NCI-H345 treated with DMSO at 0.1 percent for 48 hours (cell line): Measurements from ENCODE around the gene B4GALNT3.

Experiments
- DNase-seq: peaks from one replicate; lab custom pipeline; 2025; ENCODE audit not compliant: unreplicated experiment; lab: John Stamatoyannopoulos, UW

Gene B4GALNT3

DNA sequence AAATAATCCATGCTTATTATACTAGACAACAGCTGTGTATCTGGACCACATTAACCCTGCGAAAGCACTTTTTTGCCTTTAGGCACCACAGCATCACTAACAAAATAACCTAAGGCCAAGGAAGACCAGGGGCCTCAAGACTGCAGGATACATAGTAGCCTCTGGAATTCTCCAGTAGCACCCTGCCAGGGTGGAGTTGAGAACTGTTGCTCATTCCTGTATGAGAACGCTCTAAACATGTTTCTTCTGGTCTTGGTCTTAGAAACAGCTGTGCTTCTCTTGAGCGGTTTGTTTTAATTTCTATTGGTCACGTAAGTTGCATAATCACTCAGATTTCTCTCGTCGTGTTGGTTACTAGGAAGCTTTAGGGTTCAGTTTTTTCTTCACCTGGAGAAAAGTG is 7.9 kb downstream of the B4GALNT3 start:
- DNase-seq: no peak

DNA sequence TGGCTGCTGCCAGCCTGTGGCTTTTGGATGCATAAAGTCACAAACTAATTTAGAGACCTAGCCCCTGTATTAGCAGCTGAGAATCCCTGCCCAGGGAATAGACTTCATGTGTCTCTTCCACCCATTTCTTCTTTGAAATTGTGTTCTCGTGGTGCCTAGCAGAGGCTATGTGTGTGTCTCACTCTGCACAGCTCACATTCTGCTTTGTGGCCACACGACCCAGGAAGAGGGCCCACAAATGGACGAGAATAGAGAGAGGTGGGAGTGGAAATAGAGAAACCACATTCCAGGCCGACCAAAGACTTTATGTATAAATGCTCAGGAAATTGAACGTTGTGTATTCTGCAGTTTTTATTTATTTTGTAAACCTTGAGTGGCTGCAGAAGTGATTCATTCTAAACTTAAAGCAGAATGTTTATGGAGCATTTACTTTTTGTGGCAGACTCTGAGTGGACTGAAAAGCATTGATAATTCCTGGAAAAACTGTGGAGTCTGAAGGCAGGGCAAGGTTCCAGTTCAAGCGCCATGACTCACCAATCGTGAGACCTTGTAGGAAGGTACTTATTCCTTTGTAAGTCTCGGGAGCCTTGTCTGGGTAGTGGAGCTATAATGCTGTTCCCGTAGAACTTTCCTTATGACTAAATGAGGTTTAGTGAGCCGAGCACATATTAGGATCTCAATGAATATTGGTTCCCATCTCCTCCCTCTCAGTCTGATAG is 9.1 kb downstream of the B4GALNT3 start:
- no peak for DNase-seq

DNA sequence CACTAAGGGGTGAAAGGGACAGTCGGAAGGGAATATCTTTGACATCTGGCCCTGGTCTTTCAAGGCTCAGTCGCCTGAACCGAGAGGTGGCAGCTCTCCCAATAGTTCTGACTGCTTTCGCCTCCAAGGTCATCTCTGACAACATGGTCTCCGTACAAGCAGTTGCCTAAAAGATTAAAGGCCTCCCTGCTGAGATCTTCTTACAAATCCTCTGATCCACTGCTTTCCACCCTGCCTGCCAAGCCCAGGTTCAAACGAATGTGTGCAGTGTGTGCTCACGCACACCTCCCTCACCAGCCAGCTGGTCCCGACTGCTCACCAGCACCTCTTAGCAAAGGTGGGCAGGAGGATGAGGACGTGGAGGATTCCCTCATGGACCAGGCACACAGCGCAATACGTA is 10.4 kb downstream of the B4GALNT3 start:
- DNase-seq: no peak

DNA sequence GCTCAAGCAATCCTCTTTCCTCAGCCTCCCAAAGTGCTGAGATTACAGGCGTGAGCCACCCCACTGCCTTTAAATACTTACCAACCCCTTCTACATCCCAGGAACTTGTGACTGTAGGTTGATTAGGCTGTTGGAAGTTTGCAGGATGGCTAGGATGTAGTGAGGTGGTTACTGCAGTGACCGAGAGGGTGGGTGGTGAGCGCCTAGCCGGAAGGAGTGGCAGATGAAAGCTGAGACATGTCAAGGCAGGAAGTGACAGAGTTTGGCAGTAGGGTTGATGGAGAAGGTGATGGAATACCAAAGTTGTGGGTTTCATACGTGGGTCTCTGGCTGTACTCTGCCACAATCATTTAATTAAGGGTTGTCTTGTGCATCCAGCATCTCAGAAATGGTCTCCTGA is 13.5 kb downstream of the B4GALNT3 start:
- no peak for DNase-seq

DNA sequence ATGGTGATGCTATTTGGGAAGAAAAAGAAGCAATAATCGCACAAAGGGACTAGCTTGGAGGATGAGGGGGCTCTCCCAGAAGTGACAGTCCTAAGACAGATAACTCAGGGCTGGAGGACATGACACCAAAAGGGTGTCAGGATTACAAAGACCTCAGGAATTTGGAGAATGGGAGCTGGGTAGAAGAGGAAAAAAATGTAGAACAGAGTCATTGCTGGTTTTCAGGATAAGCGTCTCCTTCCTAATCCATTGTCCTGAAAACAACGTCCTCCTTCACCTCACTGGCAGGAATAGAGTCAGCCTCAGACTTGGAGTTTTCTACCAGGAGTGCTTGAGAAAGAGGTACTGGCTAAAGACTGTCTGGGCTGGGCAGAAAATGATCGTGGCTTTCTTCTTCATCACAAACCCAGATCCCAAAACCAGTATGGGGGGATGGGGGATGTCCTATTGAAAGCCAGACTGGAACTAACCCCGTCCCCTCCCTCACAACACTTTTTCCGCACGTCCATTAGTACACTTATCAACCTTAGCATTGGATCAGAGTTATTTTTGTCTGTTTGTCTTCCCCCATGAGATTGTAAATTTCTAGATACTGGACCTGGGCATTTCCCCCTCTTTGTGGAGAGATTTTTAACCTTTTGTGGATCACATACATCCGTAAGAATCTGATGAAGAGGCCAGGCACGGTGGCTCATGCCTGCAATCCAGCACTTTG is 14.3 kb downstream of the B4GALNT3 start:
- no peak for DNase-seq

DNA sequence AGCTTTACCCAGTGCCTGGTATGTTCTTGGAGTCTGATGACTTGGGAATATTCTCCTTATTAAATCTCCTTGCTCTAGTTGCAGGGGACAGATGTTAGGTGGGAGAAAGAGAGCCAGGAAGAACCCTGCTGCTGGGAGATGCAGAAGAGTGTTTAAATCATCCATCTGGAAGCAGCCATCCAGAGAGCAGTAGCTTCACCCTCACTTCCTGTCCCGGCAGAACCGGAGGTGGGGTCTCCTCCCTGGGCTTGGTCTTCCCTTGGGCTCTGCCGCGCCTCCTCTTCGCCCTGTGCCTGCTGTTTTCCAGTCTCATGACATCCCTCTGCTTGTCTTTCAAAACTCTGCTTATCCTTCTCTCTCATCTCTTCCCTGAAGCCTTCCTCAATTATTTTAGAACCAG is 15.5 kb downstream of the B4GALNT3 start:
- DNase-seq: no peak

DNA sequence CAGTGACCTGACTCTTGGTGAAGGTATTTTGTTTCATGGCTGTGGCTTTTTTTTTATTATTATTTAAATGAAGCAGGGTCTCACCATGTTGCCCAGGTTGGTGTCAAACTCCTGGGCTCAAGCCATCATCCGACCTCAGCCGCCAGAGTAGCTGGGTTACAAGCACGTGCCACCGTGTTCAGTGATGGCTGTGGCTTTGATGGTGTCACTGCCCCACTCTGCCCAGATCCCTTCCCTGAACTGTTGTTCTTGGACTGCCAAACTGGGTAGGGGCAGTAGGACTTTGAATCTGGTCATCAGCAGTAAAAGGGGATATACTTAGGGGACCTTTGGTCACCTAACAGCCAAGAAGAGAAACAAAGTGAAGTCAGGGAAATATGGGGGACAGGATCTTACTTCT is 19.4 kb downstream of the B4GALNT3 start:
- no peak for DNase-seq

DNA sequence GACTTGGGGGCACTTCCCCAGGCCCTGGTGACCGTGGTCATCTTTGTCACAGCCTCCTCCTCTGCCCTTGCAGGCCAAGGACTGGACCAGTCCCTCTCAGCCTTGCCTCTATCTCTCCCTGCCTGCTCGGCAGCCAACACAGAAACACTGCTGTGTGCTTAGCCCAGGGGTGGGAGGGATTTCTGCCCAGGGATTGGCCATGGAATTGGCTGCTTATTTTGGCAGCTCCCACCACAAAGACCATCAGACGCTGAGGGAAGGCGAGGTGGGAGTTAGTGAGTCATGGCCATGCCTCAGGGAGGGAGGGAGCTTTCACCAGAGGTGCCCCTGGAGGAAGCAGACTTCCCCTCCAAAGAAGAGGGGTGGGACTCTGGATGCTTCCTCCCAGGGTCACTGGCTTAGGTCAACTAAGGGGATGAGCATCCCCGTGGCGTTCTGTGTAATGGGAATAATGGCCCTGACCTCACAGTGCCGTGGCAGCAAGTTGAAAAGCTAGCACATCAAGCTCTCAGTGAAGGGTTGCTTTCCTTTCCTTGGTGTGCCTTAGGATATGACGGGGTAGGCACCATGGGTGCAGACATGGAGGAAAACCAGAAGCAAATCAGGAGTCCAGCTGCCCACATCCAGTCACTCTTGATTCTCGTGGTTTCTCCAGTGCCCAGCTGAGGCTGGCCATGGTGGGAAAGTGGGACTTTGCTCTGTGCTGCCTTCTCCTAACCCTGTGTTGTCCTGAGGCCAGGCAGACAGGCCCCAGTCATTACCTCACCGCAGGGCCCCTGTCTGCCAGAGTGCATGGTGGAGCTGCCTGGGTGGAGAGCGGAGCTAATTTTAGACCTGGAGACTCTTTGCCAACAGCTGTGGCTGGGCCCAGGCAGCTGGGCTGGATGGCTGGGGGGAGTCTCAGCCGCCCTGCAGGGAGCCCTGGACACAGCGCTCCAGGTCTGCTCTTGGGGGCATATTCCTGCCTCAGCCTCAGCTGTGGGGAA is 21.4 kb downstream of the B4GALNT3 start:
- no peak for DNase-seq

DNA sequence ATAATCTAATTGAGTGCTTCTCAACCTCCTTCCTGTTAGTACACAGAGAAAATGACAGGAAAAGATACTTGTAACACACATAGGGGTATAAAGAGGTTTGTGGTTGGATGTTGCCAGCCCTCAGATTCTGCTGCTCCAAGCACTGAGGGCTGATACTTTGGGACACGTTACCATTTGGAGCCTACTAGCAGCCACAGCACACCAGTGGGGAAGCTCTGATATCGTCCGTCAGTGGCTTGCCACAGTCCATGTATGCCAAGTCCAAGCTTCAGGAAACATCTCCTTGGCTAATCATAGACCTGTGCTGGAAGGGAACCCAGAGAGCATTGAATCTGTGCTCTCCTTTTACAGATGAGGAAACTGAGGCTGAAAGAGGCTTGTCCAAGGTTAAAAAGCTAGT is 22.3 kb downstream of the B4GALNT3 start:
- no peak for DNase-seq

DNA sequence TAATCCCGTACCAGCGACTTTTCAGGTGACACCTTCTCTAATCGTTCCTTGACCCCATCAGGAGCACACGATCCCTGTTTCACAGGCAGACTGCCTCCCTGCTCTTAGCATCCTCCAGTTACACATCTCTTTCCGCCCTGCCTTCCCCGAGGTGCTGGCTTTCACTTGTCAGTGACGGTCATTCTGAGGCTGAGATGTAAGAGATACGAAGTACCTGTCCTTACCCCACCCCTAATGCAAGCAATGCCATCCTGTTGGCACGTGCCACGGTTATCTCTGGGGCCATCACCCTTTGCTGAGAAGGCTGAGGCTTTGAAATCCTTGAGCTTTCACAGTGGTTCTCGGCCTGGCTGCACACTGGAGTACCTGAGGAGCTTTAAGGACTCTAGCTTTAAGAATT is 24.4 kb downstream of the B4GALNT3 start:
- no peak for DNase-seq

DNA sequence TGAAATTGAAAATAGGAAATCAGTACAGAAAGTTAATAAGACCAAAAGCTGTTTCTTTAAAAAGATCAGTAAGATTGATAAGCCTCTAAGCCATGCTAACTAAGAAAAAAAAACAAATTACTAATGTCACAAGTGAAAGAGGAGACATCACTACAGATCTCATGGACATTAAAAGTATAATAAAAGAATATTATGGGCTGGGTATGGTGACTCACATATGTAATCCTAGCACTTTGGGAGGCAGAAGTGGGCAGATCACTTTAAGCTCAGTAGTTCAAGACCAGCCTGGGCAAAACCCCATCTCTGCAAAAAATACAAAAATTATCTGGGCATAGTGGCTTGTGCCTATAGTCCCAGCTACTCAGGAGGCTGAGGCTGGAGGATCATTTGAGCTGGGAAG is 30.5 kb downstream of the B4GALNT3 start:
- DNase-seq: no peak

DNA sequence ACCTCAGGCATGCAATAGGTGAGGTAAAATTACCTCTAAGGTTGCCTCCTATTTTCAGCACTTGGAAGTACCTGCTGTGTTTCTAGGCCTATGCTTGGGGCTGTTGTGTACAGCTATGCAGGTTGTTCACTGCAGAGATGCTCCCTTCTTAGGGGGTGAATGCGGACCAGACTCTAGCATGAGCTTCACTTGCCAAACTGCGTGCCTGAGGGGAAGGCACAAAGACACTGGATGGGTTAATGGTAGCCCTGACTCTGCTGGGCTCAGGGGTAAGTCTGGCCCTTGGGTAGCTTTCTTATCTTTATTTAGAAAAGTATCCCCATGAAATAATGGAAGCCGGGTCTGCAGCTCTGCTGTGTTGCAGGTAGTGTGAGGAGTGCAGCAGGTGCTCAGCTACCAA is 35.7 kb downstream of the B4GALNT3 start:
- no peak for DNase-seq

DNA sequence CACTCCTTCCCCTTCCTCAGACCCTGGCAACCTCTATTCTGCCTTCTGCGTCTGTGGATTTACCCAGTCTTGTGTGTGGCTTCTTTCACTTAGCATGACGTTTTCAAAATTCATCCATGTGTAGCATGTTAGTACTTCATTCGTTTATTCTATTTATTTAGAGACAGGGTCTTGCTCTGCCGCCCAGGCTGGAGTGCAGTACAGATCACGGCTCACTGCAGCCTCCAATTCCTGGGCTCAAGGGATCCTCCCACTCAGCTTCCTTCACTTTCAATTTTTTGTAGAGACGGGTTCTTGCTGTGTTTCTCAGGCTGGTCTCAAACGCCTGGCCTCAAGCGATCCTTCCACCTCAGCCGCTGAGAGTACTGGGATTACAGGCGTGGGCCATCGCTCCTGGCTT is 37.0 kb downstream of the B4GALNT3 start:
- DNase-seq: no peak

DNA sequence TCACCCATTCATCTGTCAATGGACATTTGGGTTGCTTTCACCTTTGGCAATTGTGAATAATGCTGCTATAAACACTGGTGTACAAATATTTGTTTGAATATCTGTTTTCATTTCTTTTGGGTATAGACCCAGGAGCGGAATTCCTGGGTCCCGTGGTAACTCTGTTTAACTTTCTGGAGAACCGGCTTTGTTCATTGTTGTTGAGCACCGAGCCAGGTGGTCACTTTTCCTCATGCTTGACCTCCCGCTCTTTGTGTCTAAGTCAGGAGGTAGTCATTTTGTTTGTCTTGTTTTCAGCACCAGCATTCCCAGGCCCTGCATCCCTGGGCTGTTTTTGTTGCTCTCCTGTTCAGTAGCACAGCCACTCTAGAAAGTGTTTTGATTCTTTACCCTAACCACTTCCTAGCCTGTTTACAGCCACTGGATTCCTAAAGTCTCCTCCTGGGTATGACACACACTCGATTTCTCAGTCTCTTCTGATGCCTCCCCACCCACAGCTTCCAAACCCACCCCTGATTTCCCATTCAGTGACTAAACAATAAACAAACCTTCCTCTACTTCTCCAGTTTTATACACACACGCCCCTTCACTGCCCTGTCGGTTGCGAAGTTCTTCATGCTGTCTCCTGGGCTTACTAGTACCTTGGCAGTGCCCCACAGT is 37.9 kb downstream of the B4GALNT3 start:
- no peak for DNase-seq

DNA sequence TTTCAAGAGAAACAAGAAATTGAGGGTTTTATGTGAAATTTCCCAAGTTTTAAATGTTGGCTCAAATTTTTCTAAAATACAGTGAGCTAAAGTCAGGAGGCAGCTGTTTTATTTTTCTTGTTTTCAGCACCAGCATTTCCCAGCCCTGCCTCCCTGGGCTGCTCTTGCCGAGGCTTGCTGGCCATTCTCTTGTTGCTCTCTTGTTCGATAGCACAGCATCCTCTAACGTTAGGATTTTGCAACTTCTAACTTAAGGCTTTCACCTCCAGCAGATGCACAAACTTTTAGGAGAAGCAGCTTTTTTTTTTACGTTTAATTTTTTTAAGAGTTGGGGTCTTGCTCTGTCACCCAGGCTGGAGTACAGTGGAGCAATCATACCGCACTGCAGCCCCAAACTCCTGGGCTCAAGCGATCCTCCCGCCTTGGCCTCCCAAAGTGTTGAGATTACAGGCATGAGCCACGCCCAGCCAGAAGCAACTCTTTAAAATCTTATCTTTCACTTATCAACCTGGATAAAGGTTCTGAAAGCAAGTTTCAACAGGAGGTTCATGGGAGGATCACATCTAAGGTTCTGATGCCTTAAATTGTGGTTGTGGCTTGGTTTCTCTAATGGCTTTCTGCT is 40.2 kb downstream of the B4GALNT3 start:
- no peak for DNase-seq

DNA sequence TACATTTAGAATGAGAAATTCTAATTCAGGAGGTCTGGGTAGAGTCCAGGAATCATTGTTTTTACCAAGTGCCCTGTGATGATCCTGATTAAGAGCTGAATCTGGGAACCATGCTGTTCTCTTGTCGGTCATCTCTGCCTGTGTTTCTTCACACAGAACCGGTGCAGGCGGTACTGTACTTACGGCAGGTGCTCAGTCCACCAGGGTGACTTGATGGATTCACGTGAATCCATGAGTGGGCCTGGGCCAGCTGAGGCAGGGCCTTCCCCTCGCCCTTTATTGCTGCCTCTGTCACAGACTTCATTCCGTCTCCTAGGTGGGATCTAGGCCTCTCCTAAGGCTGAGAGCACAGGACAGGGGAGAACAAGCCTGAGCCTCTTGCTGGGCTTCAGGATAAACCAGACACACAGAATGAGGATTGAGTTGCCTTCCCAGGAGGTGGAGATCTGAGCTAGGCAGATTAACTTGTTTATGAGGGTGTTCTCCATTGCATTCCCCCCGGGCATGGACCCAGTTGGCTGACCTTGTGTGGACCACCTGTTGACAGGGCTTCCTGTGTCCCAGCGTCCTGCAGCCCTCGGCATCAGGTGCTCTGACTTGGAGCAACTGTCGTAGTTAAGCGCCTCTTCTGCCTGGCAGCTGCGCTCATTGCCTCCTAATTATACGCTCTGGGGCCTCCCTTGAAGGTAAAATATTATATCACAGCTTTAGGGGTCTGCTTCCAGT is 42.1 kb downstream of the B4GALNT3 start:
- peak; percentile 68 for DNase-seq

DNA sequence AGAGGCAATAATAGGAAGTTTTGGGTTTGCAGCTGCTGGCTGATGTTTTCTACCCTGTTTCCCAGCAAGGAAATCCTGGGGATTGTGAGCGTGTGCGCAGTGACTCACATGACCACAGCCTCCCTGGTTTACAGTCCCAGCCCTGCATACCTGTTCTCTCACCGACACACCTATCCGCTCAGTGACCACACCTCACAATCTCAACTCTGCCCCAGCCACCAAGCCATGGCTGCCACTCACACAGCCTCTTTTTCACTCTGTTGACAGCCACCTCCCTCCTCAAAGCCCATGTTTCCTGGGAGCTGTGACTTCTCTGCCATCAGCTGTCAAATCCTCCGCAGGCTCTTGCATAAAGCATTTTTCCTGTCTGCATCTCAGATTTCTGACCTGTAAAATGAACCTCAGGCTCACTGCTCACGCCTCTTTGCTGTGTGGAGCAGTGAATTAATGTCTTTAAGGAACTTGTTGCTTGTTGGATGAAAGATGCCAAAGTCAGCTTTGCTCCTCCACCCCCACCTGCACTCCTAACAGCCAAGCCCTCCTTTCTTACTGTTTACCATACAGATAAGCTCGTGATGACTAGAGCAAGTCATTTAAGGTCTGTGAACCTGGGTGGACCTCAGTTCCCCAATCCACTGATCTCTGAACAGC is 43.5 kb downstream of the B4GALNT3 start:
- DNase-seq: no peak

DNA sequence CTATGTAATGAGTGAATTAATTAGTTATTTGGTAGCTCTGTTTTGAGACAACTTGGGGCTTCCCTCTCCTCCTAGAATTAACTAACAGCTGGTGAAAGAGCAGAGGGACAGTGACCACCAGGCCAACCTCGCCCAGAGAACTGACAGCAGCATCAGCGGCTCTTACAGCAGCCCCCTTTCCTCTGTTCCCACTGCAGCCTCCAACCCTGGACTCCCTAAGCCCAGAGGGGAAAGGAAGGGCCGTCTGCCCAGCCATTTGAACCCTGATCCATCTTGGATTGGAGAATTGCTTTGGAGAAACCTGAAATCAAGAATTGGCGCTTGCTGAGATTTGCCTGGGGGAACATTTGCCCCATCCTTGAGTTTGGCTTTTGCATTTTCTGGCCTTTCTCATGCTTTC is 45.5 kb downstream of the B4GALNT3 start:
- DNase-seq: no peak

DNA sequence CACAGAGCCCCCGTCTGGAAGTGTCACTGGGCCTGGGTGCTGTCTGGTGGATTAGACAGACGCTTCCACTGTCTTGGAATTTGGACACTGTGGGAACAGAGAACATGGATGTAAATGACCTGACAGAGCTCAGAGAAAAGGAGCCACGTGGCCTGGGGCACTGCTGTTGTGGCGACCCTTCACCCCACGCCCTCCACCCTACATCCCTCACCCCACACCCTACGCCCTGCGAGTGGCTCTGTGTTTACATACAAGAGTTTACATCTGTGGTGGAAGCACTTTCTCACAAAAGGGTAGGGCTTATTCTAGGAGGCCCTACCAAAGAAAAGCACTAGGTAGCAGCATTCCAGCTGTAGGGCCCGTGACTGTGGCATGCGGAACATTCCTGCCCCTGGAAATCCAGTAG is 47.7 kb downstream of the B4GALNT3 start:
- DNase-seq: no peak

DNA sequence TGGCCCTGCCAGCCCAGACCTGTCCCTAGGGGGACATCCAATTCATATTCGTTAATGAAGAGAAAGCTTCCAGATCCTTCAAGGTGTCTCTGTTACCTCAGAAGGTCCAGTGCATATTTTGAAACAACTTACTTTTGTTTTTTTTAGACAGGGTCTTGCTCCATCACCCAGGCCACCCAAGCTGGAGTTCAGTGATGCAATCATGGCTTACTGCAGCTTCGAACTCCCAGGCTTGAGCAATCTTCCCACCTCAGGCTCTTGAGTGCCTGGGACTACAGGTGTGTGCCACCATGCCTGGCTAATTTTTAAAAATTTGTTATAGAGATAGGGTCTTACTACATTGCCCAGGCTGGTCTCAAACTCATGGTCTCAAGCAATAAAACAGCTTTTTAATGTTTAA is 48.4 kb downstream of the B4GALNT3 start:
- no peak for DNase-seq
